Activated CD4-positive, alpha-beta T cell treated with anti-CD3 and anti-CD28 coated beads for 1 hour (primary cell): ENCODE results near the gene PLXNC1.

Experiments
- DNase-seq: peaks from one replicate; pipeline ENCODE4 v3.0.0-alpha.2; 2020

PLXNC1 gene

GRCh38 chr12:94135896-94136295, 12.5 kb upstream of the PLXNC1 start:
- no peak for DNase-seq

- DNase-seq, result no peak
These were observed 8.6 kb upstream of the PLXNC1 start for GRCh38 chr12:94139816-94140215.

- DNase-seq, result peak; percentile 17
These were observed 7.8 kb upstream of the PLXNC1 start for GRCh38 chr12:94140556-94140955.

- no peak for DNase-seq
These were observed 7.2 kb upstream of the PLXNC1 start for GRCh38 chr12:94141004-94141764.

- DNase-seq, result no peak
These were observed 6.5 kb upstream of the PLXNC1 start for GRCh38 chr12:94141892-94142291.

GRCh38 chr12:94143438-94143837, 4.9 kb upstream of the PLXNC1 start:
- no peak for DNase-seq

GRCh38 chr12:94143951-94144350, 4.4 kb upstream of the PLXNC1 start:
- no peak for DNase-seq

GRCh38 chr12:94144781-94145180, 3.6 kb upstream of the PLXNC1 start:
- DNase-seq, result no peak

- no peak for DNase-seq
These were observed 3.0 kb upstream of the PLXNC1 start for GRCh38 chr12:94145191-94145983.

GRCh38 chr12:94146166-94146936, 2.0 kb upstream of the PLXNC1 start:
- no peak for DNase-seq

- DNase-seq, result no peak
These were observed 888 bp upstream of the PLXNC1 start for GRCh38 chr12:94147387-94147990.

GRCh38 chr12:94148739-94149118, 352 bp downstream of the PLXNC1 start:
- peak; percentile 13 for DNase-seq

- DNase-seq, result peak; percentile 19
These were observed 873 bp downstream of the PLXNC1 start for GRCh38 chr12:94149119-94149780.

- no peak for DNase-seq
These were observed 1.4 kb downstream of the PLXNC1 start for GRCh38 chr12:94149781-94150239.

GRCh38 chr12:94150240-94151121, 2.1 kb downstream of the PLXNC1 start:
- peak; percentile 19 for DNase-seq

- no peak for DNase-seq
These were observed 3.2 kb downstream of the PLXNC1 start for GRCh38 chr12:94151582-94151981.

- DNase-seq, result no peak
These were observed 4.1 kb downstream of the PLXNC1 start for GRCh38 chr12:94152292-94153078.

GRCh38 chr12:94157181-94157580, 8.8 kb downstream of the PLXNC1 start:
- no peak for DNase-seq

- DNase-seq, result no peak
These were observed 9.6 kb downstream of the PLXNC1 start for GRCh38 chr12:94157981-94158411.

- DNase-seq, result no peak
These were observed 10.3 kb downstream of the PLXNC1 start for GRCh38 chr12:94158666-94159065.
